Measurements from ENCODE around the gene RBCK1.
"Not testable (repeated sequence)": the region's sequence is repeated elsewhere in the genome, so short reads cannot be mapped to it uniquely, and the experiment has no call there.

The RBCK1 gene

DNA sequence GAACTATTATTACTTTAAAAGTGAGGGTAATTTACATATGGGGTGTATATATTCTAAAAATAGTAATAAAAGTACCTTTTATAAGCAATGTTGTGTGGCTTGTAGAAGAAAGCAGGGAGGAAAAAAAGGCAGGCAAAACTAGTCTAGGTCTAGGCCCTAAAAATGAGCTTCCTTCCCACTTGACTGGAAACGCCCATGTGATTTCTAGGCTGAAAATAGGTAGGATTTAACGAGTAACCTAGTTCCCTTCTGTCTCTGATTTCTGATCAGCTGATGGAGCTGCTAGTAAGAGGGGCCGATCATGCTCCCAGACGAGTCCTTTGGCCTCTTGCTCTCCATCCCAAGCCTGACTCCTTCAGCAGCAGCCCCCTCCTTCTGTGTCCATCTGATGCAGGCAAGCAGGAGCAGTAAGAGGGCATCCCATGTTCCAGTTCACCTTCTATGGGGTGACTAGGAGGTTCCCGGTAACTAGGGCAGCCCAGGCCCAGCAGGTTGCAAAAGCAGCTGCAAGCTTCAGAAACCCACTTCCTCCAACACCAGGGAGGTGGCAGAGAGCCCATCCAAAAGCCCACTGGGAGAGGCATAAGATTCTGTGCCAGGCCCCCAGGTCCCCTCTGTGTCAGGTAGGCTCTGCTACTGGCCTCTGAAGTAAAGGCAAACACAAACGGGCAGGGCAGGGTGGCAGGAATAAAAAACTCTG lies 29.8 kb downstream of the RBCK1 start:
- DNase-seq (ENCODE audit: low read depth) = no peak

DNA sequence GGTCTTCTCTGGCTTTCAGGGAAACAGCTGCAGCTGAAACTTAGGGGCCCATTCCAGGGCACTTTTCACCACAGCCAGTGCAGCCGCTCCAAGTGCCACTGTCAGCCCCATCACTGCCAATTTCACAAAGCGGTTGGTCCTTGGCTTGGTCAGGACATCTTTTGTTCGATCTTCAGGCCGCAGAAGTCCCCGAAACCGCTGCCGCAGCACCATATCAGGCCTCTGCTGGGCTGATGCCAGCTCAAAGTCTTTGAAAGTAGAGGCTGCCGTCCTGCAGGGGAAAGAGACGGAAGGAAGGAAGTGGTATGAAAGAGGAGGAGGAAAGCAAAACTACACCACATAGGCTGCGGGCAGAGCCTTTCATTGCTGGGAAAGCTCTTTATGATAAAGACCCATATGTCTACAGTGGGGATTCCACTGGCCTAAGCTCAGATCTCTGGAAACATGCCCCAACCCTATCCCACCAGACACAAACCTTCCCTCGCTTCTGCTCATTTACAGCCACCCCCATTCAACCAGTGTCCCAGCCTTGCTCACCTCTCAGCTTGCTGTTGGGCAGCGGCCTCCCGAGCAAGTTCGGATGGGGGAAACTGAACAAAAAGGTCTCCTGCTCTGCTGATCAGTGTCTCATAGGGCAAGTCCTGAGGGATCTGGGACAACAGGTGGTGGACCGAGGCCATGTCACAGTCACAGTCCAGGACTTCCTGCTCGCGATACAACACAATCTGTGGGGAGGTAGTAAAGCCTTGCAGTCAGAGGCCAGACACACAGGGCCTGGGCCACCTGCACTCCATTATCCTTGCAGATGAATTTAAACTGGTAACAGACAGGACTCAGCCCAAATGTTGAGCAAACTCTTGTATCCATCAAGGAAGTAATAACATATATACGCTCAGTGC lies 30.7 kb downstream of the RBCK1 start:
- peak; percentile 35 for DNase-seq (ENCODE audit: low read depth)

DNA sequence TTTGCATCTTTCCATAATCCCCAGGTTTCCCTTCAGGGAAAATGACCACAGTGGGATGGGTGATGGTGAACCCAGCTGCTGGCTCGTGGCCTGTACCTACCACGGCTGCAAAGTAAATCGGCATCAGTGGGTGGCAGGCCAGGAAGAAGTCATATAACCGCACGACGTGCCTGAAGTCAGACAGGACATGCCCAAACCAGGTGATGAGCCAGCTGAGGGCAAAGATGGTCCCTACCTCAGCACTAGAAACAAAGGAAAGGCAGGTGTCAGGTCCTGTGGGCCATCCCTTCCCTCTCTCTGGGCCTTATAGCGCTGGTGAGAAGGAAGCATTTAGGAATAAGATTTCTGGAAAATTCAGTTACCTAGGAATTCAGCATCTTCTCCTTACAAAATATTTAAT lies 32.0 kb downstream of the RBCK1 start:
- no peak for DNase-seq (ENCODE audit: low read depth)

DNA sequence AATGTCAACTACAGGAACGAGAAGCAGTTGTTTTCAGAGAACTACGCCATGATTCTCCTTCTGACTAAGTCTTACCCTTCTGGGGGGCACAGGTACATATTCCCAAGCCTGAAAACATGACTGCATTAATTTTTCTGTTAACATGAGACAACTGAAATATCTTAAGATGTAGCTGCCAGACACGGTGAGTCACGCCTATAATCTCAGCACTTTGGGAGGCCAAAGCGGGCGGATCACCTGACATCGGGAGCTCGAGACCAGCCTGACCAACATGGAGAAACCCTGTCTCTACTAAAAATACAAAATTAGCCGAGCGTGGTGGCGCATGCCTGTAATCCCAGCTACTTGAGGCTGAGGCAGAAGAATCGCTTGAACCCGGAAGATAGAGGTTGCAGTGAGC lies 32.5 kb downstream of the RBCK1 start:
- no peak for DNase-seq (ENCODE audit: low read depth)

DNA sequence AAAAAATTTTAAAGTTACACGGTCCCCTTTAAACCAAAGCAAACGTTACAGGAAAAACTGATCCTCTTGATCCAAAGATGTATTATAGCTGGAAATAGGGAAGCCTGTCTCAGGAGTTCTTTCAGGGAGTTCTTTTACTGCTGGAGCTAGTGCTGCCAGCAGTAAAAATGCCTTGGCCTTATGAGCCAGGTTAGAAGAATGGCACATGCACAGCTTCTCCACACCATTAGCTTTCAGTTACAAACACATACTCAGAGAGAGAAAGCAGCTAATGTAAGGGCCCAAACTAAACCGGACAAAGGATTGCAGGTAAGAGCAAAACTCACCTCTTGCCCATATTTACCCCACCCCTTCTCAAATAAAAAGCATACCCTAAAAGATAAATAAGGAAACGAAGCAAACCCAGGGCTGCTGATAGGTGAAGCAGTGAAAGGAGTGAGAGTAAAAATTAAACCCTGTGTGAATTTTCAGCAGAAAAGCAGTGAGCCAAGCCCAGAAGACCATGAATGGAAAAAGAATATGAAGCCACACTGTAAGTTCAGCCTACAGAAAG lies 35.2 kb downstream of the RBCK1 start:
- no peak for DNase-seq (ENCODE audit: low read depth)

DNA sequence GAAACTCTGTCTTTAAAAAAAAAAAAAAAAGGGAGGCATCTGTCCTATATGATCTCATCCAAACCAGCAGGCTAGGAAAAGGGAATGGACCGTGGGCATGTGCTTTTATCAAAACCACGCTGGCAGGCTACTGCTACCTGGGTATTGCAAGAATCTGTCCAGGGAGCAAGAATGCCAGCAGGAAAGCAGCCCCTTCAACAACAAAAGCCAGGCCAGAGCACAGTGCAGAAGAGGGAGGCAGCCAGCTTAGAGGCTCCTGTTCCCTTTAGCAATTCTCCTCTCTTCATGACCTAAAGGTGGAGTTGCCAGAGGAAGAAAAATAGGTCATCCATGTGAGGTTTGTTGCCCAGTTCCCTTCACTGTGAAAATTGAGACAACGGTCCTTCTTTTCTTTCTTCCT lies 36.0 kb downstream of the RBCK1 start:
- DNase-seq (ENCODE audit: low read depth) = no peak

DNA sequence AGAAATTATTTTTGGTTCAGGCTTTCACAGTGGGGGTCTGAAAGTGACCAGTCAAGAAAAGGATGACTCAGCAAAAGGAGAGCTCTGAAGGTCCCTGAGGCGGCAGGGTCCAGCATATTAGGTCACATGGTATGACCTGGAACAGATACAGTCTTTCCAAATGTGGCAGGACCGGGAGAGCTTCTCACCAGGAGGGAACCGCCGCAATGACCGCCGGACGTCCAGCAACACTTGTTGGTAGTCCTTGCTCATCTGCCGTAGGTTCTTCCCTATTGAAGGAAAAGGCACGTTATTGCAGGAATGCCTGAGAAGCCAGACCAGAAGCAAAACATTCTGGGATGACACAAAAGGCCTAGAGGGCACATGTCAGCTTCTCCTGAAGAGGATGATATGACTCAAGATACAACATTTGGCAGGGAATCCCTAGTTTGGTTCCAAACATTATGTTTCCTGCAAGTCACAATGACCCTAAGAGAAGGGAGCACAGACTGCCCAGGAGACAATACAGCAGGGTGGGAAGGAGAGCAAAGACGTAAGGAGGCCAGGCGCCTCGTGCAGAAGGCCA lies 36.8 kb downstream of the RBCK1 start:
- DNase-seq (ENCODE audit: low read depth) = no peak

DNA sequence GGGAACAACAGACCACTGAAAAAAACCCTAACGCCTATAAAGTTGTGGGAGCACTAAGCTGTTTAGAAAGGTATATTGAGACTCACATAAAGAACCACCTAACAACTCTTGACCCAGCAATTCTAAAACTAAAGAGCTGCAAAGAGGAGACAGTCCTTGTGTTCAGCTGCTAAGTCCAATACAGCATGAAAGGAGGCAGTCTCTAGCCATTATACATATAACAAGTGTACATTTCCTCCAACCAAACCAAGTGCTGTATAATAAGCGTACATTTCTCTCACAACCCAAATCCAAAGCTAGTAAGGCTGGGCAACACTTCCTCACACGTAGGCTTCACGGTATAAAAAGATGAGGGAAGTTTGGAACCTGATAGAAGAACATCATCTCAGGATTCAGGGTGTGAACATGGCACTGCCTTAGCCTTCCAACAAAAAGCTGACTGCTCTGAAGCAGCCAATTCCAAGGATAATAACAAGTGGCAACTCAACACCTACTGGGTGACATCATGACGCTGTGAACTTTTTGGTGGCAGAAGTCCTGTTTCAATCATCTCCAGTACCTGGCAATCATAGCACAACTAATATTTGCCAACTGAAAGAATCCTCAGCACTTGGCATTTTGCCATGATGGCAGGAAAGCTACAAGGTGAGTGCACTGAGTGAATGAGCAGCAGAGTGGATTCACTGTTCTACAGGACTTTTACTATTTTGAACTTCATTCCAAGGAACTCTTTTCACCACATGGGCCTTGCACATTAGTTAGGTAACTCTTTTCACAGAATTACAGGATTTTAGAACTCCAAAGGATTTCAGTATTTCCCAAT lies 37.6 kb downstream of the RBCK1 start:
- no peak for DNase-seq (ENCODE audit: low read depth)

DNA sequence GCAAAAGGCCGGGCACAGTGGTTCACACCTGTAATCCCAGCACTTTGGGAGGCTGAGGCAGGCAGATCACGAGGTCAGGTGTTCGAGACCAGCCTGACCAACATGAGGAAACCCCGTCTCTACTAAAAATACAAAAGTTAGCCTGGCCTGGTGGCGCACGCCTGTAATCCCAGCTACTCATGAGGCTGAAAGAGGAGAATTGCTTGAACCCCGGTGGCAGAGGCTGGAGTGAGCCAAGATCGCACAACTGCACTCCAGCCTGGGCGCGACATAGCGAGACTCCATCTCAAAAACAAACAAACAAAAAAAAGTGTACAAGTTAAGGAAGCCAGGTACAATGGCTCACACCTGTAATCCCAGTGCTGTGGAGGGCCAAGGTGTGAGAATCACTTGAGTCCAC lies 43.9 kb downstream of the RBCK1 start:
- not testable (repeated sequence) for DNase-seq (ENCODE audit: low read depth)

DNA sequence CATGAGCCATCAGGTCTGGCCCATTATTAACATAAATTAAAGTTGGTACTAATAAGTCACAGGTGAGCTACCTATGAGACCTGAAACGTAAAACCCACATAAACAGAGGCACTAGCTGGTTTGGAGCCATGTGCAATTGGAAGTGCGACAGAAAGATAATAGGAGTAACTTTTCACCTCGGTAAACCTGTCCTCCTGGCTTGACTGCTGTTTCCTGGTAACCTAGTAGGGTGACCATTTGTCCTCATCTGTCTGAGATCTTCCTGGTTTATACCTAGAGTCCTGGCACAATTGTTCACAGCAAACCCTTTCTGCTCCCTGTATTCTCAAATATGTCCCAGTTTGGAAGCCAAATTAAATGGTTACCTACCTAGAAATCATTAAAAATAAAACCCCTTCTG lies 46.9 kb downstream of the RBCK1 start:
- DNase-seq (ENCODE audit: low read depth) = no peak

DNA sequence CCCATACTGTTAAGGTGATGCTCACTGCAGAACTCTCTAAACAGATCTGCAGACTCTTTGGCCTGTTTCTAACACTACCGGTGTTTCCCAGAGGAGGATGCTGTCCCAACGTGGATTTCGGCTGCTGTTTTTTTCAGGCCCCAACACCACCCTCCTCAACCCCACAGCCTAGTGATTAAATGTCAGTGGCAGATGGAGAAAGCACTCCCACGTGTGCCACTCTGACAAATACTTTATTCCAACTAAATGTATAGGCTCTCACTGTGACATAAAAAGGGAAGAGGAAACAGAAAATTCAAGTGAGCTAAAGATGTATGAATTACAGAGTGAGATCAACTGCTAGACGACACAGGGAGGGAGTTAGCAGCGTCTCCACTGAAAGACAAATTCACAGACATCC lies 50.7 kb downstream of the RBCK1 start:
- DNase-seq (ENCODE audit: low read depth) = no peak

DNA sequence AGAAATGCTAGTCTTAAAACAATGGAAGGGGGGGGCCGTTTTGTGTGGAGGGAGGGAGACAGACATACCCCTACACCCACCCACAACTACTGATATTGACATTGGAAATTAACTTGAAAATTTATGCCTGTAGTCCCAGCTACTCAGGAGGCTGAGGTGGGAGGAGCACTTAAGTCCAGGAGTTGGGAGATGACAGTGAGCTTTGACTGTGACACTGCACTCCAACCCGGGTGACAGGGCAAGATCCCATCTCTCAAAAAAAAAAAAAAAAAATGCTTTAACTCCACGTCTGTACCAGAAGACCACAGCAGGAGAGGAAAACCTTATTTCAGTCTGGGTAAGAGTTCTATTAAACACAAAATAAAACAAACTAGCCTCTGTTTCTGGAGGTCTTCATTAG lies 52.1 kb downstream of the RBCK1 start:
- no peak for DNase-seq (ENCODE audit: low read depth)

DNA sequence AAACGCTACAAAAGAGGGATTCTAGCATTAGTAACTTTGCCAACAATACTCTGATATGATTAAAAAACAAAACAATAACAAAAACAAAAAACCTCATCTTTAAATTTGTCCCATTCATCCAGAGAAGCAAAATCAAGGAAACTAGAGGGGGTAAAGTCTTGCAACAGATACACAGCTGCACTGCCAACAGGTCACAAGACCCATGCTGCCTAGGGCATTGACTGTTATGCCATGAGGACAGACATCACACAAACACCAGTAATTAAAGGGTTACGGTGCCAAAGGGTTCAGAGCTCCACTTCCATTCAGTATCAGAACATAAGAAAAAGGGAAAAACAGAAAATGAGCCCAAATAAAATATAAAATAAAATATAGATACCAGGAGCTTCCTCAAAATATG lies 52.6 kb downstream of the RBCK1 start:
- DNase-seq (ENCODE audit: low read depth) = no peak

DNA sequence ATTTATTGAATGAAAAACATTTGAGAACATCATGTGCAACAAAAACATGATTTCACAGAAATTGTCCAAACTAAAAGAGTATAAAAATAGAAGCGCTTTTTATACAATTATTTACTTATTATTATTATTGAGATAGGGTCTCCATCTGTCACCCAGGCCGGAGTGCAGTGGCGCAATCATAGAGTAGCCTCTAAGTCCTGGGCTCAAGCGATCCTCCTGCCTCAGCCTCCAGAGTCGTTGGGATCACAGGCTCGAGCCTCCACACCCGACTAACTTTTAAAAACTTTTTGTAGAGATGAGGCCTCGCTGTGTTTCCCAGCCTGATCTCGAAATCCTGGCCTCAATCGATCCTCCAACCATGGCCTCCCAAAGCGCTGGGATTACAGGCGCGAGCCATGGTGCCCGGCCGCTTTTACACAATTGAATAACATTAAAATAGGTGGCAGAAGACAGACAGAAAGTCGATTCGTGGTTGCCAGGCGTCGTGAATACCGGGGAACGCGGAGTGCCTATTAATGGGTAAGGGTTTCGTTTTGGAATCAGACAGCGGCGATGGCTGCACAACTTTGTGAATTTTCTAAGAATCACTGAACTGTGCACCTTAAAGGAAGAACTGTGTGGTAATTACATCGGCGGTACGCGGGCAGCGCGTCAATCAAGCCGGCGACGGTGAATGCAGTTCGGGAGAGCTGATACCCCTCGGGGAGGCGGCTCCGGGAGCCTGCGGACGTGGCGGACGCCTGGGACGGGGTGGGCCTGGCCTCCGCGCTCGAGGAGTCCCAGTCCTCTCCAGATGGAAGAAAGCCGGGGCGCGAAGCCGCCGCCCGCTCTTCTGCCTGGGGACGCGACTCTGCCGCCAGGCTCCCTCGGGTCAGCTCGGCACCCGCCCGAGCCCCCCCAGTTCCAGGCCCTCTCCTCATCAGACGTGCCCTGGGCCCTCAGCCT lies 53.4 kb downstream of the RBCK1 start:
- DNase-seq (ENCODE audit: low read depth) = peak; percentile 21

DNA sequence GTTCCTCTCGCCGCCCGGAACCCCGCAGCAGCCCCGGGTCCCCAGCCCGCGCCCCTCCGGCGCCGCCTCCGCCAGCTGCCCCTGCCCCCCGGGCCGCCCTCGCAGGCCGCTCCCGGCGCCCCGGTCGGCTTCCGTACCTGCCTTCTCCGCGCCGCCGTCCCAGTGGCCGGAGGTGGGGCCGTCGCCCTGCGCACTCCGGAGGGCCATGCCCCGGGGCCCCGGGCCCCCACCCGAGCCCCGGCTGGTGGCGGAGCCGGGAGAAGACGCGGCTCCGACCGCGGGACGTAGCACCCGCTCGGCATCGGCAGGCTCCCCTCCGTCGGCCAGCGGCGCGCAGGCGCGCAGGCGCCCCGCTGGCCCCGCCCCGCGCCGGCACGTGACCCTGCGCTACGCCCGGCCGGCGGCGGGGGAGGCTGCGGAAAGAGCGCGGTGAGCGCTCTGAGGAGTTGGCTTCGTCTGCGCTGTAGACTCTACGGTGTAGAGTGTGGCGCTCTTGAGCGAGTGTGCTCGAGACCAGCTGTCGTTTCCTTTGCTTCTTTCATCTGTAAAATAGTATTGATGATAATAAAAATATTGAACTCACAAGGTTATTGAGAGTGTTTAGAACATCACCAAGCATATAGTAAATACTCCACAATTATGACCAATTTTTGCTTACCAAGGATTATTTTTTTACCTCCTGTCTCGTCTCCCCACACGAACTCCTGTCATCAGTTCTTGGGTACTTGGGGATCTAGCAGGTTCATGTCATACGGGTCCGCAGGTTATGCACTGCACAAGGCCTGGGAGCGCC lies 54.3 kb downstream of the RBCK1 start, which contains the start of gene TBC1D20:
Gene TBC1D20 (minus strand): TSS at position 335 of the 793 bp plus-strand sequence. CDS start 128 bp downstream, at position 207.
- peak; percentile 58 for DNase-seq (ENCODE audit: low read depth)

DNA sequence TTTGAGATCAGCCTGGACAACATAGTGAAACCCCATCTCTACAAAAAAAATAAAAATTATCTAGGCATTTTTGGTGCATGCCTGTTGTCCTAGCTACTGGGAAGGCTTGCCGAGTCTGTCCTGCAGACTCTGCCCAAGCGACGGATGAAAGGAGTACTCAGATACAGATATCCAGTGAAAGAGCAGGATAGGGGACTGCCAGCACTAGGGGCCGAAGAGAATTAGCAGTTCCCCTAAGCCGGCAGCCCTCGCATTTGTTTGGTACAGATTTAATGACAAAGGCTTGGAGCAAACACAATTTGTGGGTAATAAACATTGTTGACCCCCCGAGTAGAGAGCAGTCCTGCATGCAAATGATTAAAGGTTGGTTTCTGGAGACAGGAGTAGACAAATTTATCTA lies 59.7 kb downstream of the RBCK1 start:
- no peak for DNase-seq (ENCODE audit: low read depth)

DNA sequence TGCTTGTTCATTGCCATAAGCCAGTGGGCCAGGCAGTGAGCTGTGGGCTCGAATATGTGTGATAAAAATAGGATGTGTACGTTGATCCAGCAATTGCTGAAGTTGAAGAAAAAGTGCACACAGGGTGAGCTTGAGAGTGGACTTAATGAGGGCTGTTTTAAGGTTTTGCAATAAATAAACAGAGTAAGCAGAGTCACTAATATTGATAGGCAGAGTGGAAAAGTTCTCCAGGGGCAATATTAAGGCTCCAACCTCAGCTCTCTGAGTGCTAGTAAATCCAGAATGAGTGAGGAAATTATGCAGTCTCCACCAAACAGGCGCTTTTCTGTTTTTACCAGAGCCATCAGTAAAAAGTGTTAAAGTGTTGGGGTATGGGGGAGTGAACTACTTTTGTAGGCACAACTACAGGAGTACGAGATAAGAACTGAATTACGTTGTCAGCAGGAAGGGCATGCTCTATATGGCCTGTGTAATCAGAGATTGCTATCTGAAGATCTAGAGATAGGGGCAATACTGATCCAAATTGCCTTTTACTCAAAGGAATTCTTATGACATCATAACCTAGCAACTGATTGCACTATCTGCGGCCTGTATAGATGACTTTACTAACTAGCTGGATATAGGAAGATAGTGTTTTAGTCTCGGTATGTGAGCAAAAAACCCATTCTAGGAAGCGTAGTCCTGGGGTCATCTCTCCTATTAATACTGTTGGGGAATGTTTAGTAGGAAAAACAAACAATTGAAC lies 61.8 kb downstream of the RBCK1 start:
- no peak for DNase-seq (ENCODE audit: low read depth)

DNA sequence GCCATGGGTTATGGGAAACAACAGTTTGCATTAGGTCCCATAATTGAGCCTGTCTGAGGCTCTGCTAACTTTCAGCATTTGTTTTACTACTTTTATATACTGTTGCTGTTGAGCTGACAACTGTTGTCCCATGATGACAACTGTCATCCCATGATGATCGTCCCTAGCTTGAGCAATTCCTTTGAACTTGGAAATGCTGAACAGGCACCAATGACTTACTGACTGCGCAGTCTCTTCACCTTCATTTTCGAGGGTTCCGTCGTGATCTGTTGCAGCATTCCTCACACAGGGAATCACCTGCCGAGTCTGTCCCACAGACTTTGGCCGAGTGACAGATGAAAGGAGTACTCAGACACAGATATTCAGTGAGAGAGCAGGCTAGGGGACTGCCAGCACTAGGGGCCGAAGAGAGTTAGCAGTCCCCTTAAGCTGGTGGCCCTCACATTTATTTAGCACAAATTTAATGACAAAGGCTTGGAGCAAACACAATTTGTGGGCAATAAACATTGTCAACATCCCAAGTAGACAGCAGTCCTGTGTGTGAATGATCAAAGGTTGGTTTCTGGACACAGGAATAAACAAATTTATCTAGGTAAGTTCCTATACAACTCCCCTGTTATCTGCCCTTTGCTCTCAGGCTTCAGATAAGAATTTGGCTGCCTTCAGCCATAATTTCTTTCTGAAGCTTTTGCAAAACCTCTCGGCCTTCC lies 64.2 kb downstream of the RBCK1 start:
- DNase-seq (ENCODE audit: low read depth) = no peak

Measured in stimulated activated CD8-positive, alpha-beta memory T cell treated with anti-CD3 and anti-CD28 coated beads, Interleukin-15, amount 100 ng/mL, for 1 hour (primary cell).